ENCODE data around the gene TIGD7. TPM values are rescaled to one million over a fixed set of nuclear protein-coding genes. Genes with fewer than 3 reads are reported as not detected.

Gene TIGD7
- total RNA-seq, 1 experiment from 2014 or later, result 0.49 TPM

DNA sequence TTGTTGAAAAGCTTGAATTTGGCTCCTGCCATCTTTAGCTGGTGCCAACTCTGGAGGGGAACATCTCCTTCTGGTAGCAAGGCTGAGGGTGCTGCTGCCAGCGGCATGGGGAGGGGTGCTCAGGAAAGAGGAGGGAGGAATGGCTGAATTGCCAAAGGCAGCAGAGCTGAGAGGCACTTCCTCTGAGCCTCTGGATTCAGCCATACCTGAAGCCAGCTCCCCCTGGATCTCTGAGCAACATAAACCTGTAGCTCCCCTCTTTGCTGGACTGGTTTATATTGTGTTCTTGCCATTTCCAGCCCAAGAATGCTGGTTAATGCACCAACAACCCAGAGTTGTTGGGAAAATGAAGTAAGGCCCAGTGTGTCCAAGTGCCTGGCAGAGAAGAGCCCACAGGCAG, 56.2 kb downstream of the TIGD7 start:
- ChIA-PET POLR2A (no interaction called here), RAD21 (ENCODE audit: low non-redundant PET in 1 of 2, low total read pairs in 2 of 2, uncharacterized antibody in 2 of 2, unreplicated experiment in 2 of 2) (no interaction called here), CTCF (no interaction called here)
- 0 out of 4 replicates have a peak, but pooled peaks cover 0 to under 1% of the 10 kb centered on the region in 2 experiments for H3K4me1 ChIP-seq (ENCODE audit: control insufficient read depth in 1 of 2, insufficient read depth in 2 of 2, low read length in 2 of 2)
- H3K9ac ChIP-seq (ENCODE audit: low read length), result no peak overlapping the region
- no peaks in the 10 kb centered on the region for H3K36me3 ChIP-seq (ENCODE audit: control insufficient read depth in 1 of 2, insufficient read depth in 2 of 2, low read length in 2 of 2)
- no peak overlapping the region for H2AFZ ChIP-seq (ENCODE audit: low read depth, low read length, poor library complexity, severe bottlenecking)
- TF ChIP-seq SP1 (IDR thresholded peaks at IDR 0.05; ENCODE audit: low read depth), result no peak
- TF ChIP-seq REST (IDR thresholded peaks at IDR 0.05; ENCODE audit: low read depth), result no peak
- TF ChIP-seq RAD21 (IDR thresholded peaks at IDR 0.05; ENCODE audit: low read depth), result no peak
- no peak for TF ChIP-seq EZH2 (IDR thresholded peaks at IDR 0.05)
- no peak for TF ChIP-seq MAX (IDR thresholded peaks at IDR 0.05)
- no peak for TF ChIP-seq FOSL1 (IDR thresholded peaks at IDR 0.05; ENCODE audit: low read depth)
- no peak for TF ChIP-seq ZFX (IDR thresholded peaks at IDR 0.05)
- no peak for TF ChIP-seq POLR2A (IDR thresholded peaks at IDR 0.05; ENCODE audit: borderline replicate concordance, extremely low read depth, insufficient read depth, insufficient read length)
- TF ChIP-seq, protein P1, sequence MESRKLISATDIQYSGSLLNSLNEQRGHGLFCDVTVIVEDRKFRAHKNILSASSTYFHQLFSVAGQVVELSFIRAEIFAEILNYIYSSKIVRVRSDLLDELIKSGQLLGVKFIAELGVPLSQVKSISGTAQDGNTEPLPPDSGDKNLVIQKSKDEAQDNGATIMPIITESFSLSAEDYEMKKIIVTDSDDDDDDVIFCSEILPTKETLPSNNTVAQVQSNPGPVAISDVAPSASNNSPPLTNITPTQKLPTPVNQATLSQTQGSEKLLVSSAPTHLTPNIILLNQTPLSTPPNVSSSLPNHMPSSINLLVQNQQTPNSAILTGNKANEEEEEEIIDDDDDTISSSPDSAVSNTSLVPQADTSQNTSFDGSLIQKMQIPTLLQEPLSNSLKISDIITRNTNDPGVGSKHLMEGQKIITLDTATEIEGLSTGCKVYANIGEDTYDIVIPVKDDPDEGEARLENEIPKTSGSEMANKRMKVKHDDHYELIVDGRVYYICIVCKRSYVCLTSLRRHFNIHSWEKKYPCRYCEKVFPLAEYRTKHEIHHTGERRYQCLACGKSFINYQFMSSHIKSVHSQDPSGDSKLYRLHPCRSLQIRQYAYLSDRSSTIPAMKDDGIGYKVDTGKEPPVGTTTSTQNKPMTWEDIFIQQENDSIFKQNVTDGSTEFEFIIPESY (IDR thresholded peaks at IDR 0.05; ENCODE audit: extremely low read depth, insufficient replicate concordance, low read length), result no peak
- no peak for TF ChIP-seq JUND (IDR thresholded peaks at IDR 0.05)
- no peak for TF ChIP-seq ZNF274 (IDR thresholded peaks at IDR 0.05; ENCODE audit: low read depth, low read length)
- TF ChIP-seq CTCF (IDR thresholded peaks at IDR 0.05 in 2 of 3, conservative IDR thresholded peaks at IDR 0.05 in 1 of 3; ENCODE audit: borderline replicate concordance in 1 of 3, insufficient read depth in 1 of 3, low read depth in 2 of 3, low read length in 2 of 3), result no peak
- TF ChIP-seq SIN3A (IDR thresholded peaks at IDR 0.05; ENCODE audit: low read depth), result no peak
- TF ChIP-seq CEBPB (IDR thresholded peaks at IDR 0.05; ENCODE audit: low read depth), result no peak
- TF ChIP-seq EGR1 (IDR thresholded peaks at IDR 0.05; ENCODE audit: low read depth), result no peak
- TF ChIP-seq ATF3 (IDR thresholded peaks at IDR 0.05), result no peak
- no peak for TF ChIP-seq POLR2AphosphoS5 (IDR thresholded peaks at IDR 0.05; ENCODE audit: low read depth, low read length)
- TF ChIP-seq TCF7L2 (IDR thresholded peaks at IDR 0.05; ENCODE audit: borderline replicate concordance, extremely low read depth, insufficient read depth, insufficient read length), result no peak
- TF ChIP-seq CBX3 (IDR thresholded peaks at IDR 0.05; ENCODE audit: low read depth), result no peak
- no peak for TF ChIP-seq EZH2phosphoT487 (IDR thresholded peaks at IDR 0.05; ENCODE audit: borderline replicate concordance)
- no peaks in the 10 kb centered on the region for H3K27me3 ChIP-seq (ENCODE audit: insufficient read depth, low read length)
- no peaks in the 10 kb centered on the region for H4K20me1 ChIP-seq (ENCODE audit: insufficient read depth)
- no peak overlapping the region for H3K4me2 ChIP-seq (ENCODE audit: low read length)
- H3K4me3 ChIP-seq (replicated peaks in 1 of 2; ENCODE audit: low read depth in 1 of 2, low read length in 2 of 2), result no peak overlapping the region
- ATAC-seq (no peak), DNase-seq (ENCODE audit: low read depth, low spot score) (no peak)
- no peak overlapping the region for H3K27ac ChIP-seq (ENCODE audit: low read depth, low read length)
- no TSS peak for BruUV-seq (replicated peaks)
- intact Hi-C loops (cut with micrococcal nuclease), result no loop called here
- H3K9me2 ChIP-seq (ENCODE audit: insufficient read depth), result no peaks in the 10 kb centered on the region
- peaks cover under 1 to 3% of the 10 kb centered on the region in 2 experiments; a peak in 2 of 4 replicates for H3K9me3 ChIP-seq (ENCODE audit: control insufficient read depth in 1 of 2, insufficient read depth in 1 of 2, low read depth in 1 of 2, low read length in 2 of 2)
- H3K79me2 ChIP-seq (ENCODE audit: insufficient read depth, low read length), result no peaks in the 10 kb centered on the region

Measured in HCT116 (cell line).